ENCODE data around the gene ZYX. TPM values are rescaled to one million over a fixed set of nuclear protein-coding genes. Genes with fewer than 3 reads are reported as not detected.
A peak's percentile ranks its signal among the peaks of the same experiment; 100 is the strongest.

Gene ZYX
- total and polyA plus RNA-seq, 2 of the 13 experiments (the other 11 are each of a cell fraction or from before 2014, with no cell fraction given), result 9.9 to 13.7 TPM

- TF ChIP-seq AHDC1 (CRISPR knock-in tag; IDR thresholded peaks at IDR 0.05; ENCODE audit: borderline replicate concordance), result no peak
- no peak for TF ChIP-seq ZNF225 (CRISPR knock-in tag; IDR thresholded peaks at IDR 0.05)
- no peak for TF ChIP-seq AHR (CRISPR knock-in tag; IDR thresholded peaks at IDR 0.05)
- peak; percentile 12; the same call in 1 of the 2 replicates for TF ChIP-seq GATAD1 (CRISPR knock-in tag; IDR thresholded peaks at IDR 0.05)
- TF ChIP-seq ZNF101 (CRISPR knock-in tag; IDR thresholded peaks at IDR 0.05; ENCODE audit: borderline replicate concordance, low read depth), result no peak
- peak; percentile 49; the same call in 1 of the 2 replicates for TF ChIP-seq IRF2 (CRISPR knock-in tag; IDR thresholded peaks at IDR 0.05)
- TF ChIP-seq ZNF326 (CRISPR knock-in tag; IDR thresholded peaks at IDR 0.05; ENCODE audit: borderline replicate concordance), result no peak
- TF ChIP-seq MTF2 (CRISPR knock-in tag; IDR thresholded peaks at IDR 0.05; ENCODE audit: borderline replicate concordance), result peak; percentile 5; the same call in 1 of the 2 replicates
- TF ChIP-seq ZNF724P (CRISPR knock-in tag; IDR thresholded peaks at IDR 0.05; ENCODE audit: borderline replicate concordance), result no peak
- no peak for TF ChIP-seq ZNF20 (CRISPR knock-in tag; IDR thresholded peaks at IDR 0.05)
- TF ChIP-seq MED1 (CRISPR knock-in tag; IDR thresholded peaks at IDR 0.05), result peak; percentile 42; the same call in 1 of the 2 replicates
- no peak for TF ChIP-seq DNMT3B (CRISPR knock-in tag; conservative IDR thresholded peaks at IDR 0.05)
- TF ChIP-seq IRX3 (CRISPR knock-in tag; IDR thresholded peaks at IDR 0.05; ENCODE audit: borderline replicate concordance, low read depth), result 0 out of 2 replicates have a peak, but pooled peaks have one; percentile 16
- TF ChIP-seq ZFP36L1 (CRISPR knock-in tag; IDR thresholded peaks at IDR 0.05), result no peak
- peak; percentile 95 for TF ChIP-seq THAP8 (CRISPR knock-in tag; IDR thresholded peaks at IDR 0.05; ENCODE audit: borderline replicate concordance)
- peak; percentile 45; the same call in 1 of the 2 replicates for TF ChIP-seq SAP130 (CRISPR knock-in tag; IDR thresholded peaks at IDR 0.05; ENCODE audit: low read depth)
- peak; percentile 99 for TF ChIP-seq HINFP (CRISPR knock-in tag; IDR thresholded peaks at IDR 0.05; ENCODE audit: low read depth)
Measured at GRCh38 chr7:143380646-143381426, at the start of gene ZYX (continued).

Data from HepG2 (cell line).